Measurements from ENCODE around the gene SMAD7. TPM values are rescaled to one million over a fixed set of nuclear protein-coding genes. Genes with fewer than 3 reads are reported as not detected.
A peak's percentile ranks its signal among the peaks of the same experiment; 100 is the strongest.

SMAD7 gene
- total and polyA plus RNA-seq, 10 of the 15 experiments (the other 5 are each of a cell fraction or from before 2014, with no cell fraction given): 1.3 to 22.5 (median 8.0) TPM

GRCh38 chr18:48929212-48929612 lies 21.6 kb downstream of the SMAD7 start:
- no peaks in the 10 kb centered on the region for H4K20me1 ChIP-seq (ENCODE audit: control insufficient read depth, insufficient read depth)
- H3K4me3 ChIP-seq: peak overlapping the region; percentile 11; the same call in 1 of the 2 replicates
- SMC1A ChIA-PET (ENCODE audit: uncharacterized antibody, unreplicated experiment): interaction anchor here (0.9 to 7.1 kb wide), 12 partner anchors 11 to 233 kb away, joined by 3 to 55 read pairs (median 4); no protein-coding TSS in a partner anchor
- POLR2A ChIA-PET: interaction anchor here (0.6 to 8.1 kb wide), 5 partner anchors 10 to 433 kb away, joined by 3 to 71 read pairs (median 4); no protein-coding TSS in a partner anchor
- H3K79me2 ChIP-seq (ENCODE audit: control insufficient read depth, insufficient read depth, low read length): peaks cover 97% of the 10 kb centered on the region
- no peak for FAIRE-seq
- H3K27ac ChIP-seq (ENCODE audit: control insufficient read depth, insufficient read depth): peak overlapping the region; percentile 49
- H3K36me3 ChIP-seq (ENCODE audit: control insufficient read depth in 2 of 2, insufficient read depth in 2 of 2, low read length in 1 of 2): peaks cover 3 to 7% of the 10 kb centered on the region in 2 experiments
- H3K4me2 ChIP-seq (ENCODE audit: control insufficient read depth, insufficient read depth): peak overlapping the region; percentile 94
- intact Hi-C loops (cut with micrococcal nuclease; ENCODE audit: unreplicated experiment): no loop called here
- 0 out of 2 replicates have a peak, but pooled peaks have one; percentile 16 for TF ChIP-seq PML (IDR thresholded peaks at IDR 0.05; ENCODE audit: low read length)
- TF ChIP-seq CEBPZ (IDR thresholded peaks at IDR 0.05; ENCODE audit: low read depth, low read length): no peak
- 0 out of 2 replicates have a peak, but pooled peaks have one; percentile 10 for TF ChIP-seq IKZF1 (conservative IDR thresholded peaks at IDR 0.05)
- TF ChIP-seq IKZF2 (IDR thresholded peaks at IDR 0.05): peak; percentile 15 to 23; a peak in 2 of 4 replicates
- RAD21 ChIA-PET (ENCODE audit: unreplicated experiment): interaction anchor here (0.8 to 2.5 kb wide), 5 partner anchors 9 to 152 kb away, joined by 3 to 12 read pairs (median 5); no protein-coding TSS in a partner anchor
- H3K9me3 ChIP-seq (replicated peaks; ENCODE audit: control insufficient read depth, insufficient read depth, low read length): no peaks in the 10 kb centered on the region
- peaks cover 74% of the 10 kb centered on the region for H3K4me1 ChIP-seq (ENCODE audit: control insufficient read depth, insufficient read depth, low read length)
- no TSS peak for BruUV-seq (replicated peaks)
- no peak for DNase-seq (ENCODE audit: low read depth, low spot score)
- H3K27me3 ChIP-seq (replicated peaks in 1 of 2; ENCODE audit: control insufficient read depth in 2 of 2, insufficient read depth in 2 of 2, low read length in 1 of 2): no peaks in the 10 kb centered on the region
- no peak overlapping the region for H2AFZ ChIP-seq (ENCODE audit: control insufficient read depth, low read depth, low read length)
- H3K9ac ChIP-seq (ENCODE audit: control insufficient read depth, insufficient read depth, low read length): peak overlapping the region; percentile 21; the same call in 1 of the 2 replicates
- CTCF ChIA-PET: interaction anchor here (0.5 to 1.6 kb wide), 6 partner anchors 9 to 151 kb away, joined by 3 to 5 read pairs (median 3); no protein-coding TSS in a partner anchor
- no peak for ATAC-seq
- WGBS (ENCODE audit: insufficient coverage, insufficient replicate concordance, low lambda C conversion rate, missing lambda C conversion rate): 0% methylated on average over 2 of the region's 2 CpGs
- in situ Hi-C loops (cut with MboI): loop anchor here (25.0 kb wide), 1 partner anchor 1358 kb away; the partner anchor contains the start of genes CXXC1 and MBD1
